Mesenchymal stem cell (in vitro differentiated cells and primary cell): ENCODE results near the gene GAB3.

Source experiments
- DNase-seq: peaks from one replicate; pipeline ENCODE4 v3.0.0-alpha.2; 2013
- H2AFZ ChIP-seq: one replicate; pipeline ENCODE4 v1.6.1; 2013; ENCODE audit warnings: low read depth, mild to moderate bottlenecking, control low read depth, inconsistent platforms, low read length, moderate library complexity
- H2AK5ac ChIP-seq: 2 replicates; pipeline ENCODE4 v1.6.1; 2013; ENCODE audit warnings: low read length, moderate library complexity, mild to moderate bottlenecking, inconsistent platforms; ENCODE audit not compliant: severe bottlenecking
- H2BK120ac ChIP-seq: one replicate; pipeline ENCODE4 v1.6.1; 2013; ENCODE audit warnings: low read depth, mild to moderate bottlenecking, inconsistent platforms, low read length, moderate library complexity
- H2BK12ac ChIP-seq, 2 experiments: one replicate each; pipeline ENCODE4 v1.6.1; 2013; ENCODE audit warnings: inconsistent platforms in 2 of 2, low read length in 2 of 2, mild to moderate bottlenecking in 2 of 2, moderate library complexity in 2 of 2, control low read depth in 1 of 2
- H2BK15ac ChIP-seq: one replicate; pipeline ENCODE4 v1.6.1; 2013; ENCODE audit warnings: mild to moderate bottlenecking, low read depth, inconsistent platforms; ENCODE audit not compliant: poor library complexity, severe bottlenecking
- H2BK5ac ChIP-seq: 2 replicates; pipeline ENCODE4 v1.6.1; 2013; ENCODE audit warnings: low read depth, mild to moderate bottlenecking, low read length, control low read depth, inconsistent platforms; ENCODE audit not compliant: poor library complexity, severe bottlenecking
- H3K14ac ChIP-seq, 2 experiments: one replicate each; pipeline ENCODE4 v1.6.1; 2013; ENCODE audit warnings: inconsistent platforms in 2 of 2, low read length in 2 of 2, control low read depth in 1 of 2, mild to moderate bottlenecking in 1 of 2, moderate library complexity in 1 of 2
- H3K18ac ChIP-seq, 2 experiments: one replicate each; pipeline ENCODE4 v1.6.1; 2013; ENCODE audit warnings: inconsistent platforms in 2 of 2, low read length in 2 of 2, control low read depth in 1 of 2, low read depth in 1 of 2, mild to moderate bottlenecking in 1 of 2
- H3K23ac ChIP-seq, 2 experiments: one replicate each; pipeline ENCODE4 v1.6.1; 2013; ENCODE audit warnings: inconsistent platforms in 2 of 2, low read length in 2 of 2, mild to moderate bottlenecking in 2 of 2, moderate library complexity in 2 of 2, control low read depth in 1 of 2
- H3K27ac ChIP-seq: 2 replicates; pipeline ENCODE4 v1.5.1; 2013; ENCODE audit warnings: mild to moderate bottlenecking, moderate library complexity, low read length, control low read depth, inconsistent platforms; ENCODE audit not compliant: poor library complexity, severe bottlenecking
- H3K27me3 ChIP-seq, 2 experiments: 2 replicates each; pipeline versions ENCODE4 v1.6.1 to v1.7.0; 2013; ENCODE audit warnings: low read length in 2 of 2, mild to moderate bottlenecking in 2 of 2, moderate library complexity in 2 of 2, control low read depth in 1 of 2, inconsistent platforms in 1 of 2; ENCODE audit not compliant: control insufficient read depth in 1 of 2, insufficient read depth in 1 of 2
- H3K36me3 ChIP-seq, 2 experiments: 2 replicates each; pipeline versions ENCODE4 v1.6.1 to v1.7.0; 2013; ENCODE audit warnings: low read length in 2 of 2, control low read depth in 1 of 2, inconsistent platforms in 1 of 2, low read depth in 1 of 2, mild to moderate bottlenecking in 1 of 2; ENCODE audit not compliant: insufficient read depth in 2 of 2, control insufficient read depth in 1 of 2
- H3K4ac ChIP-seq, 2 experiments: one replicate each; pipeline ENCODE4 v1.6.1; 2013; ENCODE audit warnings: inconsistent platforms in 2 of 2, low read length in 2 of 2, mild to moderate bottlenecking in 2 of 2, moderate library complexity in 2 of 2, control low read depth in 1 of 2, low read depth in 1 of 2
- H3K4me1 ChIP-seq: 2 replicates; pipeline ENCODE4 v1.6.1; 2013; ENCODE audit warnings: low read depth, low read length, control low read depth; ENCODE audit not compliant: control insufficient read depth, insufficient read depth
- H3K4me2 ChIP-seq: 2 replicates; pipeline ENCODE4 v1.6.1; 2013; ENCODE audit warnings: low read length, mild to moderate bottlenecking, inconsistent platforms; ENCODE audit not compliant: poor library complexity, severe bottlenecking
- H3K4me3 ChIP-seq, 2 experiments: 2 replicates each; pipeline versions ENCODE4 v1.5.1 to v1.7.0; 2013; ENCODE audit warnings: low read length in 2 of 2, mild to moderate bottlenecking in 2 of 2, control low read depth in 1 of 2, low read depth in 1 of 2; ENCODE audit not compliant: insufficient read depth in 1 of 2
- H3K79me1 ChIP-seq: replicated peaks from 2 replicates; pipeline ENCODE4 v1.6.1; 2013; ENCODE audit warnings: mild to moderate bottlenecking, control low read depth, low read length, inconsistent platforms; ENCODE audit not compliant: poor library complexity, severe bottlenecking
- H3K9ac ChIP-seq: 2 replicates; pipeline ENCODE4 v1.7.0; 2013; ENCODE audit warnings: mild to moderate bottlenecking, low read length, moderate library complexity
- H3K9me3 ChIP-seq: 2 replicates; pipeline ENCODE4 v1.7.0; 2013; ENCODE audit warnings: mild to moderate bottlenecking, low read length; ENCODE audit not compliant: control insufficient read depth
- H4K8ac ChIP-seq: one replicate; pipeline ENCODE4 v1.6.1; 2013; ENCODE audit warnings: inconsistent platforms, mild to moderate bottlenecking, low read length, moderate library complexity
- H4K91ac ChIP-seq: one replicate; pipeline ENCODE4 v1.6.1; 2013; ENCODE audit warnings: mild to moderate bottlenecking, low read length, inconsistent platforms
- WGBS: methylation state at CpG from one replicate; pipeline ENCODE4 v1.1.7; 2013; ENCODE audit warnings: mixed read lengths; 5-methylcytosine and 5-hydroxymethylcytosine counted together

GAB3 gene

GRCh38 chrX:154784149-154784995 is 33.5 kb upstream of the GAB3 start:
- Histone ChIP-seq H3K9ac (no peak overlapping the region), H3K4ac (no peak overlapping the region), H4K91ac (no peak overlapping the region), H2AK5ac (no peak overlapping the region), H3K27ac (no peak overlapping the region), H3K14ac (no peak overlapping the region), H3K23ac (no peak overlapping the region), H3K4me2 (no peak overlapping the region), H3K18ac (no peak overlapping the region), H2BK12ac (no peak overlapping the region), H3K27me3 (peaks cover 0 to 3% of the 10 kb centered on the region in 2 experiments), H3K79me1 (peaks cover 3% of the 10 kb centered on the region), H3K4me1 (no peaks in the 10 kb centered on the region), H2BK5ac (no peak overlapping the region), H3K36me3 (peaks cover 0 to 11% of the 10 kb centered on the region in 2 experiments), H2BK120ac (no peak overlapping the region), H3K9me3 (no peaks in the 10 kb centered on the region), H3K4me3 (no peak overlapping the region), H2AFZ (no peak overlapping the region), H2BK15ac (no peak overlapping the region), H4K8ac (no peak overlapping the region)
- DNase-seq = no peak
- 100% methylated on average over 8 of the region's 13 CpGs for WGBS

GRCh38 chrX:154780968-154781367 is 30.1 kb upstream of the GAB3 start:
- H2BK15ac ChIP-seq = no peak overlapping the region
- peaks cover 14 to 28% of the 10 kb centered on the region in 2 experiments for H3K36me3 ChIP-seq
- H3K4me3 ChIP-seq = no peak overlapping the region
- H3K27ac ChIP-seq = no peak overlapping the region
- no peak overlapping the region for H4K8ac ChIP-seq
- no peaks in the 10 kb centered on the region for H3K79me1 ChIP-seq
- H2BK120ac ChIP-seq = no peak overlapping the region
- no peak for DNase-seq
- WGBS = 92% methylated on average over 5 of the region's 9 CpGs
- H3K27me3 ChIP-seq = peaks cover 0 to 3% of the 10 kb centered on the region in 2 experiments
- no peak overlapping the region for H2BK5ac ChIP-seq
- no peak overlapping the region for H2AK5ac ChIP-seq
- no peak overlapping the region for H3K14ac ChIP-seq
- no peaks in the 10 kb centered on the region for H3K4me1 ChIP-seq
- no peak overlapping the region for H4K91ac ChIP-seq
- no peak overlapping the region for H2BK12ac ChIP-seq
- no peak overlapping the region for H3K4ac ChIP-seq
- H3K18ac ChIP-seq = no peak overlapping the region
- no peak overlapping the region for H3K9ac ChIP-seq
- H3K4me2 ChIP-seq = no peak overlapping the region
- no peaks in the 10 kb centered on the region for H3K9me3 ChIP-seq
- no peak overlapping the region for H3K23ac ChIP-seq
- no peak overlapping the region for H2AFZ ChIP-seq

DNA sequence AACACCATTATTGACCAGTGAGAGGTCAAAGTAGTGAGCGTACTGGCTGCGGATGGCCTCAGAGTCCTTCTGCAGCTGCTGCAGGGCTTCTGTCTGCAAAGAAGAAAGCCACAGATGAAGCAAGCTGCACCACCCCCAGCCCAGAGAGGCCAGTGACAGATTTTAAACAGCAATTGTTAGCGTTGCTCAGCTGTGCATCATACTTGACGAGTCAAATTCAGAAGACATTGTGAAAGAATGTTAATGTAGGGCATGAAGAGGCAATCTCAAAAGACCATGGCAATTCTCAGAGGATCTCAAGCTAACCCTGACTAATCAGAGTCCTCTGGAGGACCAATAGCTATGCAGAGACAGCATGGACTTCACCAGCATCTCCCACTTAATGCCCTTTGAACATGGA is 28.4 kb upstream of the GAB3 start:
- Histone ChIP-seq H2BK12ac (no peak overlapping the region), H3K36me3 (peaks cover 31 to 40% of the 10 kb centered on the region in 2 experiments), H3K23ac (no peak overlapping the region), H2AFZ (no peak overlapping the region), H4K91ac (no peak overlapping the region), H2BK15ac (no peak overlapping the region), H2BK120ac (no peak overlapping the region), H3K14ac (no peak overlapping the region), H3K79me1 (no peaks in the 10 kb centered on the region), H4K8ac (no peak overlapping the region), H3K18ac (no peak overlapping the region), H2BK5ac (no peak overlapping the region), H3K4me1 (no peaks in the 10 kb centered on the region), H3K4me2 (no peak overlapping the region), H3K4me3 (peak overlapping the region in 1 of 2 experiments; percentile 40), H3K27me3 (no peaks in the 10 kb centered on the region), H3K27ac (no peak overlapping the region), H3K4ac (no peak overlapping the region), H2AK5ac (no peak overlapping the region), H3K9ac (no peak overlapping the region), H3K9me3 (no peaks in the 10 kb centered on the region)
- 93% methylated on average over 2 of the region's 4 CpGs for WGBS
- peak; percentile 55 for DNase-seq

GRCh38 chrX:154776753-154777152 is 25.9 kb upstream of the GAB3 start:
- Histone ChIP-seq H3K9me3 (no peaks in the 10 kb centered on the region), H3K23ac (no peak overlapping the region), H2AFZ (no peak overlapping the region), H4K8ac (no peak overlapping the region), H3K18ac (no peak overlapping the region), H3K14ac (no peak overlapping the region), H2AK5ac (no peak overlapping the region), H3K27ac (no peak overlapping the region), H3K4me2 (no peak overlapping the region), H3K36me3 (peaks cover 48 to 50% of the 10 kb centered on the region in 2 experiments), H3K4me1 (no peaks in the 10 kb centered on the region), H3K4ac (no peak overlapping the region), H2BK15ac (no peak overlapping the region), H3K79me1 (peaks cover 1% of the 10 kb centered on the region), H3K27me3 (no peaks in the 10 kb centered on the region), H2BK120ac (no peak overlapping the region), H4K91ac (no peak overlapping the region), H3K9ac (no peak overlapping the region), H3K4me3 (no peak overlapping the region), H2BK5ac (no peak overlapping the region), H2BK12ac (no peak overlapping the region)
- no peak for DNase-seq
- 100% methylated on average over 1 of the region's 2 CpGs for WGBS
